ENCODE results near the gene RHOF. TPM values are rescaled to one million over a fixed set of nuclear protein-coding genes. Genes with fewer than 3 reads are reported as not detected.

The RHOF gene
- total RNA-seq, 1 experiment from 2014 or later, result 116 TPM

- no peak overlapping the region for H3K4me3 ChIP-seq (replicated peaks in 1 of 2; ENCODE audit: low read depth in 1 of 2, low read length in 2 of 2)
- H3K4me2 ChIP-seq (ENCODE audit: low read length), result no peak overlapping the region
- TF ChIP-seq EGR1 (IDR thresholded peaks at IDR 0.05; ENCODE audit: low read depth), result no peak
- BruUV-seq (replicated peaks), result no TSS peak
- H3K27me3 ChIP-seq (ENCODE audit: insufficient read depth, low read length), result no peaks in the 10 kb centered on the region
- ChIA-PET RAD21 (ENCODE audit: low non-redundant PET in 1 of 2, low total read pairs in 2 of 2, uncharacterized antibody in 2 of 2, unreplicated experiment in 2 of 2) (no interaction called here), CTCF (no interaction called here), POLR2A (no interaction called here)
- ATAC-seq (no peak), DNase-seq (ENCODE audit: low read depth, low spot score) (no peak)
- intact Hi-C loops (cut with micrococcal nuclease), result no loop called here
- no peak overlapping the region for H2AFZ ChIP-seq (ENCODE audit: low read depth, low read length, poor library complexity, severe bottlenecking)
- peaks cover 0 to 6% of the 10 kb centered on the region in 2 experiments; a peak in 2 of 4 replicates for H3K4me1 ChIP-seq (ENCODE audit: control insufficient read depth in 1 of 2, insufficient read depth in 2 of 2, low read length in 2 of 2)
- no peak overlapping the region for H3K27ac ChIP-seq (ENCODE audit: low read depth, low read length)
- peaks cover 33 to 35% of the 10 kb centered on the region in 2 experiments; a peak in 3 of 4 replicates for H3K36me3 ChIP-seq (ENCODE audit: control insufficient read depth in 1 of 2, insufficient read depth in 2 of 2, low read length in 2 of 2)
- no peaks in the 10 kb centered on the region for H3K9me3 ChIP-seq (ENCODE audit: control insufficient read depth in 1 of 2, insufficient read depth in 1 of 2, low read depth in 1 of 2, low read length in 2 of 2)
- H3K9ac ChIP-seq (ENCODE audit: low read length), result no peak overlapping the region
- H3K9me2 ChIP-seq (ENCODE audit: insufficient read depth), result no peaks in the 10 kb centered on the region
- H4K20me1 ChIP-seq (ENCODE audit: insufficient read depth), result no peaks in the 10 kb centered on the region
- H3K79me2 ChIP-seq (ENCODE audit: insufficient read depth, low read length), result peaks cover 30% of the 10 kb centered on the region
Measured at GRCh38 chr12:121817648-121818043, 24.2 kb upstream of the RHOF start.

DNA sequence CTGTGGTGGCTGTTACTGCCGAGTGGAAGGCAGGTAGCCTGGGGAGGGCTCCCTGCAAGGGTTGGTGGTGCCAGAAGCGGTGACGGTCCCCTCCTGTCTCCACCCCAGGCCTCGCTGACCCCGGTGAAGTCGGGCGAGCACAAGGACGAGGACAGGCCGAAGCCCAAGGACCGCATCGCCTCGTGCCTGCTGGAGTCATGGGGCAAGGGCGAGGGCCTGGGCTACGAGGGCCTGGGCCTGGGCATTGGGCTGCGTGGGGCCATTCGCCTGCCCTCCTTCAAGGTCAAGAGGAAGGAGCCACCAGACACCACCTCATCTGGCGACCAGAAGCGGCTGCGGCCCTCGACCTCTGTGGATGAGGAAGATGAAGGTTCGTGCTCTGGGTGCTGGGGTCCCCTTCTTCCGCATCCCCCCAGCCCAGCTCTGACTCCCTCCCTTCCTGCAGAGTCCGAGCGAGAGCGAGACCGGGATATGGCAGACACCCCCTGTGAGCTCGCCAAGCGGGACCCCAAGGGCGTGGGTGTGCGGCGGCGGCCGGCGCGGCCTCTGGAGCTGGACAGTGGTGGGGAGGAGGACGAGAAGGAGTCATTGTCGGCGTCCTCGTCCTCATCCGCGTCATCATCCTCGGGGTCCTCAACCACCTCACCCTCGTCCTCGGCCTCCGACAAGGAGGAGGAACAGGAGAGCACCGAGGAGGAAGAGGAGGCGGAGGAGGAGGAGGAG, 23.6 kb upstream of the RHOF start:
- POLR2A ChIA-PET, result no interaction called here
- RAD21 ChIA-PET (ENCODE audit: low non-redundant PET in 1 of 2, low total read pairs in 2 of 2, uncharacterized antibody in 2 of 2, unreplicated experiment in 2 of 2), result no interaction called here
- Histone ChIP-seq H3K4me2 (ENCODE audit: low read length) (no peak overlapping the region), H4K20me1 (ENCODE audit: insufficient read depth) (no peaks in the 10 kb centered on the region), H3K36me3 (ENCODE audit: control insufficient read depth in 1 of 2, insufficient read depth in 2 of 2, low read length in 2 of 2) (peaks cover 30 to 33% of the 10 kb centered on the region in 2 experiments; a peak in 3 of 4 replicates), H3K9ac (ENCODE audit: low read length) (no peak overlapping the region), H3K27ac (ENCODE audit: low read depth, low read length) (no peak overlapping the region), H2AFZ (ENCODE audit: low read depth, low read length, poor library complexity, severe bottlenecking) (no peak overlapping the region), H3K27me3 (ENCODE audit: insufficient read depth, low read length) (no peaks in the 10 kb centered on the region), H3K9me2 (ENCODE audit: insufficient read depth) (no peaks in the 10 kb centered on the region), H3K79me2 (ENCODE audit: insufficient read depth, low read length) (peaks cover 36% of the 10 kb centered on the region), H3K4me3 (replicated peaks in 1 of 2; ENCODE audit: low read depth in 1 of 2, low read length in 2 of 2) (no peak overlapping the region), H3K9me3 (ENCODE audit: control insufficient read depth in 1 of 2, insufficient read depth in 1 of 2, low read depth in 1 of 2, low read length in 2 of 2) (no peaks in the 10 kb centered on the region), H3K4me1 (ENCODE audit: control insufficient read depth in 1 of 2, insufficient read depth in 2 of 2, low read length in 2 of 2) (peaks cover 0 to 11% of the 10 kb centered on the region in 2 experiments; a peak in 2 of 4 replicates)
- TF ChIP-seq YY1 (IDR thresholded peaks at IDR 0.05; ENCODE audit: extremely low read depth, insufficient replicate concordance, low read depth, low read length), result no peak
- no peak for TF ChIP-seq EGR1 (IDR thresholded peaks at IDR 0.05; ENCODE audit: low read depth)
- TF ChIP-seq ZNF274 (IDR thresholded peaks at IDR 0.05; ENCODE audit: low read depth, low read length), result no peak
- TF ChIP-seq, protein P1, sequence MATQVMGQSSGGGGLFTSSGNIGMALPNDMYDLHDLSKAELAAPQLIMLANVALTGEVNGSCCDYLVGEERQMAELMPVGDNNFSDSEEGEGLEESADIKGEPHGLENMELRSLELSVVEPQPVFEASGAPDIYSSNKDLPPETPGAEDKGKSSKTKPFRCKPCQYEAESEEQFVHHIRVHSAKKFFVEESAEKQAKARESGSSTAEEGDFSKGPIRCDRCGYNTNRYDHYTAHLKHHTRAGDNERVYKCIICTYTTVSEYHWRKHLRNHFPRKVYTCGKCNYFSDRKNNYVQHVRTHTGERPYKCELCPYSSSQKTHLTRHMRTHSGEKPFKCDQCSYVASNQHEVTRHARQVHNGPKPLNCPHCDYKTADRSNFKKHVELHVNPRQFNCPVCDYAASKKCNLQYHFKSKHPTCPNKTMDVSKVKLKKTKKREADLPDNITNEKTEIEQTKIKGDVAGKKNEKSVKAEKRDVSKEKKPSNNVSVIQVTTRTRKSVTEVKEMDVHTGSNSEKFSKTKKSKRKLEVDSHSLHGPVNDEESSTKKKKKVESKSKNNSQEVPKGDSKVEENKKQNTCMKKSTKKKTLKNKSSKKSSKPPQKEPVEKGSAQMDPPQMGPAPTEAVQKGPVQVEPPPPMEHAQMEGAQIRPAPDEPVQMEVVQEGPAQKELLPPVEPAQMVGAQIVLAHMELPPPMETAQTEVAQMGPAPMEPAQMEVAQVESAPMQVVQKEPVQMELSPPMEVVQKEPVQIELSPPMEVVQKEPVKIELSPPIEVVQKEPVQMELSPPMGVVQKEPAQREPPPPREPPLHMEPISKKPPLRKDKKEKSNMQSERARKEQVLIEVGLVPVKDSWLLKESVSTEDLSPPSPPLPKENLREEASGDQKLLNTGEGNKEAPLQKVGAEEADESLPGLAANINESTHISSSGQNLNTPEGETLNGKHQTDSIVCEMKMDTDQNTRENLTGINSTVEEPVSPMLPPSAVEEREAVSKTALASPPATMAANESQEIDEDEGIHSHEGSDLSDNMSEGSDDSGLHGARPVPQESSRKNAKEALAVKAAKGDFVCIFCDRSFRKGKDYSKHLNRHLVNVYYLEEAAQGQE (IDR thresholded peaks at IDR 0.05; ENCODE audit: low read depth), result no peak
- no peak for TF ChIP-seq CBX3 (IDR thresholded peaks at IDR 0.05; ENCODE audit: low read depth)
- TF ChIP-seq EZH2 (IDR thresholded peaks at IDR 0.05), result no peak
- no peak for TF ChIP-seq SIN3A (IDR thresholded peaks at IDR 0.05; ENCODE audit: low read depth)
- no peak for TF ChIP-seq SP1 (IDR thresholded peaks at IDR 0.05; ENCODE audit: low read depth)
- no peak for TF ChIP-seq JUND (IDR thresholded peaks at IDR 0.05)
- no peak for TF ChIP-seq POLR2A (IDR thresholded peaks at IDR 0.05; ENCODE audit: borderline replicate concordance, extremely low read depth, insufficient read depth, insufficient read length)
- no peak for TF ChIP-seq MAX (IDR thresholded peaks at IDR 0.05)
- no peak for TF ChIP-seq CEBPB (IDR thresholded peaks at IDR 0.05; ENCODE audit: low read depth)
- TF ChIP-seq ZFX (IDR thresholded peaks at IDR 0.05), result no peak
- CTCF ChIA-PET, result no interaction called here
- intact Hi-C loops (cut with micrococcal nuclease), result no loop called here
- BruUV-seq (replicated peaks), result TSS peak; percentile 23
- DNase-seq (ENCODE audit: low read depth, low spot score), result no peak
- ATAC-seq, result no peak

All from HCT116 (cell line).